Measurements from ENCODE around the gene SLIT2.

GRCh38 chr4:20278195-20278594, 26.5 kb downstream of the SLIT2 start:
- TF ChIP-seq CTCF (IDR thresholded peaks at IDR 0.05) (no peak), POLR2A (IDR thresholded peaks at IDR 0.05) (no peak)

All from testis (tissue), 2 donors.